Measurements from ENCODE around the gene NUBP2.

NUBP2 gene

DNA sequence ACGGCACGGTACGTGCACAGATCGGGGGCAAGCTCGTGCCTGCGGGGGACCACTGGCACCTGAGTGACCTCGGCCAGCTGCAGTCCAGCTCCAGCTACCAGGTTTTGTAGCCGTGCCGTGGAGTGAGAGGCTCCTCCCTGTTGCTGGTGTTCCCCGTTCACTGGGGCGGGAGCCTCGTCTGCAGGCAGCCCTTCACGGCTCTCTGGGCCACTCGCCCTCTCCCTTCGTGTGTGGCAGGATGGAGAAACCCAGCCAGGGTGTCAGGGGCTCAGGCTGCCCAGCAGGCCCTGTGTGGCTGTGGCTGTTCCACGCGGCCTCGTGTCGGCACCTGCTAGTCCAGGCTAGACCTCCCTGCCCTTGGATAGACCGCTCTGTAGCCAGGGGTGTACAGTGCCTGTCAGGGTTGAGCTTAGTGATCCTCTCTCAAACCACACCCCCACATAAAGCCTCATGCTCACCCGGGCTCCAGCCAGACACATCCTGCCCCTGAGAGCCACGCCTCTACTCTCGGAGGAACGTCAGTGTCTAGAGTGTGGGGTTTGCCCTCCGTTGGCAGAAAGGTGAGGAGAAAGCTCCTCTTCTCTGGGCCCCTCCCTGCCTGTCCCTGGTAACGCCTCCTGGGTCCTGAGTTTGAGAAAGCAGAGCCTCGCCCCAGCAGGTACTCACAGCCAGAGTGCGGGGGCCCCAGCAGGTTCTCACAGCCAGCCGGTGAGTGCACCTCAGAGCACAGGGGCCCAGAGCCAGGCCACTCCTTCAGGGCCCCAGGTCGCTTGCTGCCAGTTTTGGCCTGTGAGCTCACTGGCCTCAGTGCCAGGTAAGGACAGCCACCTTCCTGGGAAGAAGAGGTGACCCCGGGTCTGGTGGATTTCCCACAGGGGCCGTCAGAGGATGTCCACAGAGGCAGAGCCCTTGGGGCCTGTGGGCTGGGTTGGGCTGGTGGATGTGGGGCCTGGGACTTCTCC, 39.1 kb upstream of the NUBP2 start:
- 97% methylated on average over 23 of the region's 32 CpGs for WGBS (ENCODE audit: insufficient coverage)
- POLR2A ChIA-PET = no interaction called here
- no peak overlapping the region for H3K27ac ChIP-seq (ENCODE audit: insufficient read depth in 1 of 2, low read depth in 1 of 2, low read length in 2 of 2, poor library complexity in 1 of 2, severe bottlenecking in 2 of 2)
- no peak for DNase-seq
- peaks cover 0 to 78% (median 38%) of the 10 kb centered on the region in 4 experiments for H3K36me3 ChIP-seq (ENCODE audit: control insufficient read depth in 4 of 4, insufficient read depth in 4 of 4, low read length in 3 of 4)
- peaks cover 0 to 6% (median 0%) of the 10 kb centered on the region in 5 experiments for H3K9me3 ChIP-seq (ENCODE audit: control extremely low read depth in 1 of 5, control insufficient read depth in 4 of 5, insufficient read depth in 2 of 5, low read depth in 1 of 5, low read length in 4 of 5)
- CTCF ChIA-PET = interaction anchor here (0.7 to 1.0 kb wide), 3 partner anchors 38 to 192 kb away, joined by 3 to 4 read pairs (median 3); no protein-coding TSS in a partner anchor
- H3K4me3 ChIP-seq (ENCODE audit: control insufficient read depth in 1 of 7, extremely low read depth in 1 of 7, insufficient read depth in 4 of 7, low read depth in 2 of 7, low read length in 6 of 7) = no peak overlapping the region
- H3K27me3 ChIP-seq (replicated peaks in 2 of 5; ENCODE audit: control insufficient read depth in 4 of 5, insufficient read depth in 5 of 5, low read length in 4 of 5) = no peaks in the 10 kb centered on the region
- no peaks in the 10 kb centered on the region for H3K4me1 ChIP-seq (ENCODE audit: control extremely low read depth in 1 of 4, control insufficient read depth in 4 of 4, insufficient read depth in 4 of 4, low read length in 3 of 4)

DNA sequence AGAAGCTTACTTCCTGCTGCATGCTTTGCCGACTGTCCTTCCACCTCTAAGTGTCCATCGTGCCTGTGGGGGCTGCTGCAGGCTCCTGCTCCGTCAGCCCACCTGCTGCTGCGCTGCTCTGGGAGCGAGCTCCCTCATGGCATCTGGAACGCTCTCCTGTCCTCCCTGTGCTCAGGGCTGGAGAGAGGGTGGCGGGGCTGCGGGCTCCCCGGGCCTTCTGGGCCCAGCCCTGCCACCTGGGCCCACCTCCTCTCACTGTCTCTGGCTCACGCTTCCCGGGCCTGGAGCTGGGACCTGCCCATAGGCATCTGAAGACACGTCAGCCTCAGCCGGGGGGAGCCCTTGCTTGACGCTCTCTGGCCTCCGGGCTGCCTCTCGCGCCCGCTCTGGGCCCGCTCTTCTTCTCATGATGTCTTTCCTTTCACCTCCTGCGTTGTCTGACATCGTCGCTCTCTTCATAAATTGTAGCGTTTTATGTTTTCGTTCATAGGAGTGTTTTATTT, 38.4 kb upstream of the NUBP2 start:
- 94% methylated on average over 16 of the region's 24 CpGs for WGBS (ENCODE audit: insufficient coverage)
- ChIA-PET CTCF (interaction anchor here (0.7 to 0.9 kb wide), 2 partner anchors 43 to 193 kb away, joined by 3 read pairs; no protein-coding TSS in a partner anchor), POLR2A (no interaction called here)
- Histone ChIP-seq H3K9me3 (ENCODE audit: control extremely low read depth in 1 of 5, control insufficient read depth in 4 of 5, insufficient read depth in 2 of 5, low read depth in 1 of 5, low read length in 4 of 5) (peaks cover 0 to 2% (median 0%) of the 10 kb centered on the region in 5 experiments), H3K4me1 (ENCODE audit: control extremely low read depth in 1 of 4, control insufficient read depth in 4 of 4, insufficient read depth in 4 of 4, low read length in 3 of 4) (no peaks in the 10 kb centered on the region), H3K4me3 (ENCODE audit: control insufficient read depth in 1 of 7, extremely low read depth in 1 of 7, insufficient read depth in 4 of 7, low read depth in 2 of 7, low read length in 6 of 7) (no peak overlapping the region), H3K27ac (ENCODE audit: insufficient read depth in 1 of 2, low read depth in 1 of 2, low read length in 2 of 2, poor library complexity in 1 of 2, severe bottlenecking in 2 of 2) (no peak overlapping the region), H3K27me3 (replicated peaks in 2 of 5; ENCODE audit: control insufficient read depth in 4 of 5, insufficient read depth in 5 of 5, low read length in 4 of 5) (no peaks in the 10 kb centered on the region), H3K36me3 (ENCODE audit: control insufficient read depth in 4 of 4, insufficient read depth in 4 of 4, low read length in 3 of 4) (peaks cover 0 to 85% (median 42%) of the 10 kb centered on the region in 4 experiments)
- no peak for DNase-seq

GRCh38 chr16:1745181-1745899, 37.4 kb upstream of the NUBP2 start:
- H3K36me3 ChIP-seq (ENCODE audit: control insufficient read depth in 4 of 4, insufficient read depth in 4 of 4, low read length in 3 of 4) = peaks cover 0 to 87% (median 45%) of the 10 kb centered on the region in 4 experiments
- no peak overlapping the region for H3K27ac ChIP-seq (ENCODE audit: insufficient read depth in 1 of 2, low read depth in 1 of 2, low read length in 2 of 2, poor library complexity in 1 of 2, severe bottlenecking in 2 of 2)
- DNase-seq = no peak
- ChIA-PET CTCF (interaction anchor here (1.5 kb wide), 1 partner anchor 11 kb away, joined by 4 read pairs; no protein-coding TSS in a partner anchor), POLR2A (interaction anchor here (0.5 kb wide), 1 partner anchor 10 kb away, joined by 3 read pairs; no protein-coding TSS in a partner anchor)
- H3K9me3 ChIP-seq (ENCODE audit: control extremely low read depth in 1 of 5, control insufficient read depth in 4 of 5, insufficient read depth in 2 of 5, low read depth in 1 of 5, low read length in 4 of 5) = no peaks in the 10 kb centered on the region
- WGBS (ENCODE audit: insufficient coverage) = 95% methylated on average over 23 of the region's 25 CpGs
- no peaks in the 10 kb centered on the region for H3K4me1 ChIP-seq (ENCODE audit: control extremely low read depth in 1 of 4, control insufficient read depth in 4 of 4, insufficient read depth in 4 of 4, low read length in 3 of 4)
- H3K4me3 ChIP-seq (ENCODE audit: control insufficient read depth in 1 of 7, extremely low read depth in 1 of 7, insufficient read depth in 4 of 7, low read depth in 2 of 7, low read length in 6 of 7) = no peak overlapping the region
- H3K27me3 ChIP-seq (replicated peaks in 2 of 5; ENCODE audit: control insufficient read depth in 4 of 5, insufficient read depth in 5 of 5, low read length in 4 of 5) = no peaks in the 10 kb centered on the region

DNA sequence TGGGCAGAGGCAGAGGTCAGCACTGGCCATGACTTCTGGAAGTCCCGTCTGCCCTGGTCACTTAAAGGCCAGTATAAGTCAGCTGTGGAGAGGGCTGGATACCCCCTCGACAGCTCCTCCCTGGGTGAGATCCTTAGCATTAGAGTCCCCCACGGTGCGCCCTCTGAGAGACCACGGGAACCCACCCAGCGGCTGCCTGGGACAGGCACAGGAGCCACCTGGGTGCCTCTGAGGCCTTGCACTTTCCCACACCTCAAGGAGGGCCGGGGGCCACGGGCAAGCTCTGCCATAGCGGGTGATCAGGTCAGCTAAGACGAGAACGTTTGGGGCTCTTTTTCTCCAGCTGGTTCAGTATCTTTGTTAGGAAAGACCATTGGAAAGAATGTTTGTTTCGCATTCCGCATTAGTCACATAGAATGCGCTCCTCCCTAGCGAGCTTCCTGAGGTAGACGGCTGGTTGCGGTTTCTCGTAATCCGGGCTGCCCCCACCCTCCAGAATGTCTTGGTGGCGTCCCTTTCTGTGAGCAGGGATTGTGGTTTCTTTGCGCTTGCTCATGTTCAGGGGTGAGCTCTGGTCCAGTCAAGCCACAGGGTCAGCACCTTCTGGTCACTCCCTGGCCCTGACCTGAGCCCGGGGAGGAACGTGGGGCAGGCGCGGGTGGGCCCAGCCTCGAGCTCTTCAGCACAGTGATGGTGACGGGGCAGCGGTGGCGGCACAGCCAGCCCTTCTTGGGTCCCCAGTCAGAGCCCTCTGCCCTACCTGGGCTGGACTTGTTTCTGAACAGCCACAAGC, 36.7 kb upstream of the NUBP2 start:
- POLR2A ChIA-PET = interaction anchor here (0.5 kb wide), 1 partner anchor 9 kb away, joined by 3 read pairs; no protein-coding TSS in a partner anchor
- Histone ChIP-seq H3K27ac (ENCODE audit: insufficient read depth in 1 of 2, low read depth in 1 of 2, low read length in 2 of 2, poor library complexity in 1 of 2, severe bottlenecking in 2 of 2) (no peak overlapping the region), H3K9me3 (ENCODE audit: control extremely low read depth in 1 of 5, control insufficient read depth in 4 of 5, insufficient read depth in 2 of 5, low read depth in 1 of 5, low read length in 4 of 5) (no peaks in the 10 kb centered on the region), H3K4me1 (ENCODE audit: control extremely low read depth in 1 of 4, control insufficient read depth in 4 of 4, insufficient read depth in 4 of 4, low read length in 3 of 4) (no peaks in the 10 kb centered on the region), H3K36me3 (ENCODE audit: control insufficient read depth in 4 of 4, insufficient read depth in 4 of 4, low read length in 3 of 4) (peaks cover 3 to 86% (median 44%) of the 10 kb centered on the region in 4 experiments), H3K27me3 (replicated peaks in 2 of 5; ENCODE audit: control insufficient read depth in 4 of 5, insufficient read depth in 5 of 5, low read length in 4 of 5) (no peaks in the 10 kb centered on the region), H3K4me3 (ENCODE audit: control insufficient read depth in 1 of 7, extremely low read depth in 1 of 7, insufficient read depth in 4 of 7, low read depth in 2 of 7, low read length in 6 of 7) (no peak overlapping the region)
- CTCF ChIA-PET = interaction anchor here (1.5 kb wide), 1 partner anchor 10 kb away, joined by 4 read pairs; no protein-coding TSS in a partner anchor
- no peak for DNase-seq
- 98% methylated on average over 27 of the region's 29 CpGs for WGBS (ENCODE audit: insufficient coverage)

DNA sequence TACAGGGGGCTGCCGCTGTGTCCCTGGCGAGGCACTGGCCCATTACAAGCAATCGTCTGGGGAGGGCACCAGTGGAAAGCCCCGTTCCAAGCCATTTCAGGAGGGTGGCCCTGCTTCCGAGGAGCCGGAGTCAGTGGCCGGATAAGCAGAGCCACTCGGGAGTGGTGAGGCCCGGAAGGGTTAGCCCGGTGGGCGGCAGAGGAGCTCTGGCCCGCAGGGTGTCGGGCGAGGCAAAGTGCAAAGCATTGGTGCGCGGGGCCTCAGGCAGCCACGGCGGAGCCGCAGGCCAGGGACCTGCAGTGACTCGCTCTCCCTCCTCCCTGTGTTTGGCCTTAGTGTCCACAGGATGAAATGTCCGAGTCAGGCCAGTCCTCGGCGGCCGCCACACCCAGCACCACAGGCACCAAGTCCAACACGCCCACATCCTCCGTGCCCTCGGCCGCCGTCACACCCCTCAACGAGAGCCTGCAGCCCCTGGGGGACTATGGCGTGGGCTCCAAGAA, 36.0 kb upstream of the NUBP2 start:
- DNase-seq = no peak

GRCh38 chr16:1747934-1748333, 34.8 kb upstream of the NUBP2 start:
- DNase-seq = no peak
- POLR2A ChIA-PET = no interaction called here
- peaks cover 5 to 88% (median 56%) of the 10 kb centered on the region in 4 experiments for H3K36me3 ChIP-seq (ENCODE audit: control insufficient read depth in 4 of 4, insufficient read depth in 4 of 4, low read length in 3 of 4)

More for the DNA sequence above, 36.0 kb upstream of the NUBP2 start:
- ChIA-PET CTCF (interaction anchor here (1.5 kb wide), 1 partner anchor 9 kb away, joined by 4 read pairs; no protein-coding TSS in a partner anchor), POLR2A (no interaction called here)
- no peaks in the 10 kb centered on the region for H3K27me3 ChIP-seq (replicated peaks in 2 of 5; ENCODE audit: control insufficient read depth in 4 of 5, insufficient read depth in 5 of 5, low read length in 4 of 5)
- peaks cover 3 to 86% (median 47%) of the 10 kb centered on the region in 4 experiments for H3K36me3 ChIP-seq (ENCODE audit: control insufficient read depth in 4 of 4, insufficient read depth in 4 of 4, low read length in 3 of 4)
- no peaks in the 10 kb centered on the region for H3K4me1 ChIP-seq (ENCODE audit: control extremely low read depth in 1 of 4, control insufficient read depth in 4 of 4, insufficient read depth in 4 of 4, low read length in 3 of 4)
- no peaks in the 10 kb centered on the region for H3K9me3 ChIP-seq (ENCODE audit: control extremely low read depth in 1 of 5, control insufficient read depth in 4 of 5, insufficient read depth in 2 of 5, low read depth in 1 of 5, low read length in 4 of 5)
- H3K4me3 ChIP-seq (ENCODE audit: control insufficient read depth in 1 of 7, extremely low read depth in 1 of 7, insufficient read depth in 4 of 7, low read depth in 2 of 7, low read length in 6 of 7) = no peak overlapping the region
- no peak overlapping the region for H3K27ac ChIP-seq (ENCODE audit: insufficient read depth in 1 of 2, low read depth in 1 of 2, low read length in 2 of 2, poor library complexity in 1 of 2, severe bottlenecking in 2 of 2)
- WGBS (ENCODE audit: insufficient coverage) = 96% methylated on average over 31 of the region's 31 CpGs

More at GRCh38 chr16:1747934-1748333, 34.8 kb upstream of the NUBP2 start:
- CTCF ChIA-PET = no interaction called here
- Histone ChIP-seq H3K4me1 (ENCODE audit: control extremely low read depth in 1 of 4, control insufficient read depth in 4 of 4, insufficient read depth in 4 of 4, low read length in 3 of 4) (no peaks in the 10 kb centered on the region), H3K27ac (ENCODE audit: insufficient read depth in 1 of 2, low read depth in 1 of 2, low read length in 2 of 2, poor library complexity in 1 of 2, severe bottlenecking in 2 of 2) (no peak overlapping the region), H3K9me3 (ENCODE audit: control extremely low read depth in 1 of 5, control insufficient read depth in 4 of 5, insufficient read depth in 2 of 5, low read depth in 1 of 5, low read length in 4 of 5) (no peaks in the 10 kb centered on the region), H3K27me3 (replicated peaks in 2 of 5; ENCODE audit: control insufficient read depth in 4 of 5, insufficient read depth in 5 of 5, low read length in 4 of 5) (no peaks in the 10 kb centered on the region), H3K4me3 (ENCODE audit: control insufficient read depth in 1 of 7, extremely low read depth in 1 of 7, insufficient read depth in 4 of 7, low read depth in 2 of 7, low read length in 6 of 7) (no peak overlapping the region)
- 97% methylated on average over 9 of the region's 11 CpGs for WGBS (ENCODE audit: insufficient coverage)

All from common myeloid progenitor, CD34-positive (primary cell).